ENCODE data around the gene MERTK. TPM values are rescaled to one million over a fixed set of nuclear protein-coding genes. Genes with fewer than 3 reads are reported as not detected.

MERTK gene
- total and polyA plus RNA-seq, 2 of the 13 experiments (the other 11 are each of a cell fraction or from before 2014, with no cell fraction given) = 37.3 to 44.7 TPM

GRCh38 chr2:111897924-111898702 is at the start of gene MERTK (continued):
- TF ChIP-seq CHCHD3 (CRISPR knock-in tag; IDR thresholded peaks at IDR 0.05) (peak; percentile 3; the same call in 1 of the 2 replicates), ZFP36 (IDR thresholded peaks at IDR 0.05; ENCODE audit: borderline replicate concordance, low read depth, low read length, partially characterized antibody) (no peak), ZNF883 (CRISPR knock-in tag; IDR thresholded peaks at IDR 0.05; ENCODE audit: not compliant biosample characterization) (peak; percentile 39), HOXA7 (CRISPR knock-in tag; IDR thresholded peaks at IDR 0.05) (no peak), MTF2 (CRISPR knock-in tag; IDR thresholded peaks at IDR 0.05; ENCODE audit: borderline replicate concordance) (no peak), CBX1 (IDR thresholded peaks at IDR 0.05; ENCODE audit: low read depth) (peak; percentile 74), ZFP82 (CRISPR knock-in tag; IDR thresholded peaks at IDR 0.05; ENCODE audit: borderline replicate concordance) (peak; percentile 99), ZNF432 (CRISPR knock-in tag; IDR thresholded peaks at IDR 0.05; ENCODE audit: borderline replicate concordance) (no peak), ZNF724P (CRISPR knock-in tag; IDR thresholded peaks at IDR 0.05; ENCODE audit: borderline replicate concordance) (peak; percentile 93), ONECUT2 (CRISPR knock-in tag; IDR thresholded peaks at IDR 0.05) (no peak), MLLT10 (CRISPR knock-in tag; IDR thresholded peaks at IDR 0.05) (no peak), ARID2 (CRISPR knock-in tag; IDR thresholded peaks at IDR 0.05; ENCODE audit: borderline replicate concordance) (no peak), UBTF (CRISPR knock-in tag; IDR thresholded peaks at IDR 0.05) (peak; percentile 97), NONO (IDR thresholded peaks at IDR 0.05) (no peak), NONO (CRISPR knock-in tag; conservative IDR thresholded peaks at IDR 0.05) (no peak), ZNF781 (CRISPR knock-in tag; IDR thresholded peaks at IDR 0.05; ENCODE audit: borderline replicate concordance, not compliant biosample characterization) (peak; percentile 60), NCOR1 (IDR thresholded peaks at IDR 0.05; ENCODE audit: borderline replicate concordance, low read length) (peak; percentile 59; the same call in 1 of the 2 replicates), ZNF18 (CRISPR knock-in tag; IDR thresholded peaks at IDR 0.05; ENCODE audit: insufficient replicate concordance) (no peak), ZNF205 (CRISPR knock-in tag; IDR thresholded peaks at IDR 0.05) (peak; percentile 87), SRY (CRISPR knock-in tag; IDR thresholded peaks at IDR 0.05) (peak; percentile 14; the same call in 1 of the 2 replicates), NCOA5 (CRISPR knock-in tag; IDR thresholded peaks at IDR 0.05) (no peak), ZNF256 (CRISPR knock-in tag; conservative IDR thresholded peaks at IDR 0.05) (no peak; the same call in 1 of the 2 replicates), PPARG (CRISPR knock-in tag; conservative IDR thresholded peaks at IDR 0.05) (peak; percentile 76; the same call in 1 of the 2 replicates), ATF1 (CRISPR knock-in tag; IDR thresholded peaks at IDR 0.05) (no peak), NR2F1 (CRISPR knock-in tag; IDR thresholded peaks at IDR 0.05) (peak; percentile 47 to 84; a peak in 3 of 4 replicates), MYPOP (CRISPR knock-in tag; IDR thresholded peaks at IDR 0.05) (peak; percentile 38; the same call in 1 of the 2 replicates)
